ENCODE results near the gene ZBTB17. TPM values are rescaled to one million over a fixed set of nuclear protein-coding genes. Genes with fewer than 3 reads are reported as not detected.

The ZBTB17 gene
- total RNA-seq, 1 donor from 2014 or later = 24.7 TPM

DNA sequence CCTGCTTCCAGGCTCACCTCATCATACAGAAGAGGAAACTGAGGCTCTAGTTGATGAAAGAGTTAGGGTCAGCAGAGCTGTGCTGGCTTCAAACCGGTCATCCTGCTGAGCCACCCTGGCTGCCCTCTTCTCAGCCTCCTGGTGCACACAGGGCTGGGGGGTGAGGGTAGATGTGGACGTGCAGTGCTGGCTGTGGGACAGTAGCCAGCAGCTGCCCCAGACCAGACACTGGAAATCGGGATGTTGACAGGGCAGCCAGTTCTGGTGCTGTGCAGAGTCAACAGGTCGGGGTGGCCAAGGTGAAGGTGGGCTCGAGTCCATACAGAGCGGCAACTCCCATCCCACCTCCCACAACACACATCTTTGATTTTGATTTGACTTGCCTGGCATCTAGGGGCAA lies 44.4 kb upstream of the ZBTB17 start:
- peak overlapping the region; percentile 97 for H3K27ac ChIP-seq (replicated peaks)
- H3K4me1 ChIP-seq = peaks cover 59% of the 10 kb centered on the region
- H3K4me3 ChIP-seq = peak overlapping the region; percentile 2
- DNase-seq = peak; percentile 48
- peaks cover 10% of the 10 kb centered on the region for H3K36me3 ChIP-seq
- intact Hi-C loops (cut with micrococcal nuclease) = no loop called here
- TF ChIP-seq, protein P1, sequence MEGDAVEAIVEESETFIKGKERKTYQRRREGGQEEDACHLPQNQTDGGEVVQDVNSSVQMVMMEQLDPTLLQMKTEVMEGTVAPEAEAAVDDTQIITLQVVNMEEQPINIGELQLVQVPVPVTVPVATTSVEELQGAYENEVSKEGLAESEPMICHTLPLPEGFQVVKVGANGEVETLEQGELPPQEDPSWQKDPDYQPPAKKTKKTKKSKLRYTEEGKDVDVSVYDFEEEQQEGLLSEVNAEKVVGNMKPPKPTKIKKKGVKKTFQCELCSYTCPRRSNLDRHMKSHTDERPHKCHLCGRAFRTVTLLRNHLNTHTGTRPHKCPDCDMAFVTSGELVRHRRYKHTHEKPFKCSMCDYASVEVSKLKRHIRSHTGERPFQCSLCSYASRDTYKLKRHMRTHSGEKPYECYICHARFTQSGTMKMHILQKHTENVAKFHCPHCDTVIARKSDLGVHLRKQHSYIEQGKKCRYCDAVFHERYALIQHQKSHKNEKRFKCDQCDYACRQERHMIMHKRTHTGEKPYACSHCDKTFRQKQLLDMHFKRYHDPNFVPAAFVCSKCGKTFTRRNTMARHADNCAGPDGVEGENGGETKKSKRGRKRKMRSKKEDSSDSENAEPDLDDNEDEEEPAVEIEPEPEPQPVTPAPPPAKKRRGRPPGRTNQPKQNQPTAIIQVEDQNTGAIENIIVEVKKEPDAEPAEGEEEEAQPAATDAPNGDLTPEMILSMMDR (IDR thresholded peaks at IDR 0.05; ENCODE audit: borderline replicate concordance) = no peak
- no peaks in the 10 kb centered on the region for H3K27me3 ChIP-seq (ENCODE audit: low read depth)
- H3K9me3 ChIP-seq (replicated peaks) = no peaks in the 10 kb centered on the region

DNA sequence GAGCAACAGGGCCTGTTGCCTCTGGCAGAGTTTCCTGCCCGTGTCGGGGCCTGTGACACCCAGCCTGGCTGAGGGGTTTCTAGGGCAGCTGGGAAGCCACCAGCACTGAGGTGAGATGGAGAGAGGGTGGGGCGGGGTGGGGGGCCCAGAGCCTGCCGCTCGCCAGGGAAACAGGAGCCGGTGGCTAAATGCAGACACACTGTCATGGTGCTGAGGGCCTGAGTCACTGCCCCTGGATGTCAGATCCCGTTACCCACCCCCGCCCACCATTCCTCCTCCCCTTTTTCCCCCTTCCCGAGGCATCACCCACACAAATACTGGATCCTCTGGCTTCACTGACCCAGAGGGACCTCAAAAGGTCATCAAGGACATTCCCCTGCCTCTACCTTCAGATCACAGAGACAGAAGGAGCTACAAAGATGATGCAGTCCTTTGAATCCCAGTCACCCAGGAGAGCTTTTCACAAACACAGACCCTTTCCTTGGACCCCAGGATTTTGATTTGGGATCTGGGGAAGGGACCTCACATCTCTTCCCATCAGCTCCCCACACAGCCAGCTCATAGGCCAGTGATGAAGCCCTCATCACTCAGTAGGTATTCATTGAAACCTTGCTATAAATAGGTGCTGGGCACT lies 43.9 kb upstream of the ZBTB17 start:
- DNase-seq = peak; percentile 74
- Histone ChIP-seq H3K9me3 (replicated peaks) (no peaks in the 10 kb centered on the region), H3K36me3 (peaks cover 10% of the 10 kb centered on the region), H3K4me1 (peaks cover 64% of the 10 kb centered on the region), H3K4me3 (peak overlapping the region; percentile 74), H3K27me3 (ENCODE audit: low read depth) (no peaks in the 10 kb centered on the region), H3K27ac (replicated peaks) (peak overlapping the region; percentile 97)
- intact Hi-C loops (cut with micrococcal nuclease) = no loop called here
- TF ChIP-seq, protein P1 (IDR thresholded peaks at IDR 0.05; ENCODE audit: borderline replicate concordance) = no peak

DNA sequence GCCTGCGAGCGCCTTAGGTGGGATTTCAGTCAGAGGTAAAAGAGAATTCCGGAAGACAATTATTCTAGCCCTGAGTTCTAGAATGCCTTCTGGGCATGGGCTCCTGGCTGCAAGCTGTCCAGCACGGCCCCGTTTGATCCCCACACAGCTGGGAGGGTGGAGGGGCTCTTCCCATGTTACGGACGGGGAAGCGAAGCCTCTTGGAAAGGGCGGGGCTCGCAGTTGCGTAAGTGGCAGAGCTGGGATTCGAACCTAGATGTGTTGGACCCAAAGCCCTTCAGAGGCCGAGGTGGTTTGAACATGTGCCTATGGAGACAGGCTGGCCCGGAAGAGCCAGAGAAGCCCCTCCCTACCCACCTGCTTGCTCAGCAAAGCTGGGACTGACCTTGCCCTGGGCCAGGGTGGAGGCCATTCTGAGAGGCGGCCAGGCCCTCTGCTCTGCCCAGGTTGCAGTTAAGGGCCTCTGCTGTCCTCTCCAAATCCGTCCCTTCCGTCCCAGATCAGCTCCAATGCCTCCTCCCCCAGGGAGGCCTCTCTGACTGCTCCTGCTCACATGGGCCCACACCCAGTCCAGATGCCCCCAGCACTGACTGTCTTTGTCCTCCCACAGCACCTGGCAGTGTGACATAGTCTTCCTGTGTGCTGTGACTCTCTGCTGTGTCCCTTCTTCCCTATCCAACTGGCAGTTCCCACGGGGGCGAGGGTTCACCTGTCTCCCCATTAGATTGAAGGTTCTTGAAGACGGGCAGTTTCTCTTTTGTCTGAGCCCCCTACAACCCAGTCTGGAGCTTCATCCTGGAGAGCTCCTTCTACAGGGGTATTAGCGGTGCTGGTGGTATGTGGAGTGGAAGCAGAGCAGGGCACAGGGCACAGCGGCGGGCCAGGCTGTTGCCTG lies 43.1 kb upstream of the ZBTB17 start:
- Histone ChIP-seq H3K27me3 (ENCODE audit: low read depth) (no peaks in the 10 kb centered on the region), H3K4me3 (peak overlapping the region; percentile 74), H3K9me3 (replicated peaks) (no peaks in the 10 kb centered on the region), H3K4me1 (peaks cover 72% of the 10 kb centered on the region), H3K36me3 (peaks cover 10% of the 10 kb centered on the region), H3K27ac (replicated peaks) (peak overlapping the region; percentile 97)
- TF ChIP-seq, protein P1 (IDR thresholded peaks at IDR 0.05; ENCODE audit: borderline replicate concordance) = no peak
- intact Hi-C loops (cut with micrococcal nuclease) = no loop called here
- DNase-seq = peak; percentile 33

DNA sequence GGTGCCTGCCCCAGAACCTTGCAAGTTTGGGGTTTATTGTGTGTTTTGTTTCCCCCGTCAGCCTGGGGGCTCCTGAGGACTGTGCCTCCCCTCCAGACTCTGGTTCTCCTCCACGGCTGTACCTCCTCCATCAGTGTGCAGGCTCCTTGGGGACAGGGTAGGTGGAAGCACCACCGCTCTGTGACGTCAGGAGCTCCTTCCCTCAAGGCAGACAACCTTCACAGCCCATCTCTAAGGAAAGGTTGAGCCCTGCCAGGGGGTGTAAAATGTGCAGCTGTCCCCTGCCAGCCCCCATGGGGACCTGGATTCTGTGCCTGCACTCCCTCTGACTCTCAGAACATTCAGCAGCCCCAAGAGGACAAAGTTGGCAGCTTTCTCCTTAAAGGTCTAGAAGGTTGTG lies 42.4 kb upstream of the ZBTB17 start:
- Histone ChIP-seq H3K27ac (replicated peaks) (peak overlapping the region; percentile 97), H3K27me3 (ENCODE audit: low read depth) (no peaks in the 10 kb centered on the region), H3K9me3 (replicated peaks) (no peaks in the 10 kb centered on the region), H3K4me3 (peak overlapping the region; percentile 74), H3K36me3 (peaks cover 10% of the 10 kb centered on the region), H3K4me1 (peaks cover 79% of the 10 kb centered on the region)
- TF ChIP-seq, protein P1 (IDR thresholded peaks at IDR 0.05; ENCODE audit: borderline replicate concordance) = no peak
- intact Hi-C loops (cut with micrococcal nuclease) = no loop called here
- peak; percentile 31 for DNase-seq

DNA sequence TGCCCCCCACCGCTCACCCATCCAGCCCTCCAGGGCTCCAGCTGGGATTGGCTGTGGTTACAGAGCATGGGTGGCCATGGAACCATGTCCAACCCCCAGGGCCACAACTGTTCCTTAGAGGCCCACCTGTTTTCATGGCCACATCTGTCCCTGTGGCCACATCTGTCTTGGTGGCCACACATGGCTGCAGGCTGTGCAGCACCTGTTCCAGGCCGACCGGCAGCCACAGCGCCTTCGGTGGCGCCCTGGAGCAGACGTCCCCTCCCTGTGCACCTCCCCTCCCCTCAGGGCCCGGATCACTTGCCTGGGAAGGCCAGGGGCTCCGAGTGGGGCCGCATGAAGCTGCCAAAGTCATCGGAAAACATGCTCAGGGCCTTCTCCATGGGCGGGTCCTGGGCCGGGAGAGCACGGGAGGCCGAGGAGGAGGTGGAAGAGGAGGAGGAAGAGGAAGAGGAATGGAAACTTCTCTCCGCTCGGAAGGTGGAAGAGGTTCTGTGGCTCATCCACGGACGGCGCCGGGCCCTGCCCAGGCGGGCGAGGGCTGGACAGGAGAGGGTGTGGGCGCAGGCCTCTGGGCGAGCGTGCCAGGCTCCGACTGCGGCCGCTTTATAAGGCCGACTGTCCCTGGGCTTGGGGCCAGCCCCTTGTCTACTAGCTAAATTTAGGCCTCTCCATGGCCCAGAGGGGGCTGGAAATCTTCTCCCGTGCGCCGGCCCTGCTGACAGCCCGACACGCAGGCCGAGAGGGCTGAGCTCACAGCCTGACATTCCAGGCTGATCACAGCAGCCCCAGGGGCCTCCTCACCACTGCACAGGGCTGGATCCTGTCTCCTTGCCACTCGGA lies 41.8 kb upstream of the ZBTB17 start, which contains the start of gene HSPB7:
Gene HSPB7 (minus strand): TSS at position 583 of the 843 bp plus-strand sequence. CDS start 80 bp downstream, at position 503.
- Histone ChIP-seq H3K4me1 (peaks cover 85% of the 10 kb centered on the region), H3K36me3 (peaks cover 10% of the 10 kb centered on the region), H3K9me3 (replicated peaks) (no peaks in the 10 kb centered on the region), H3K4me3 (peak within 1 kb of the TSS; percentile 74), H3K27me3 (ENCODE audit: low read depth) (no peaks in the 10 kb centered on the region), H3K27ac (replicated peaks) (peak within 1 kb of the TSS; percentile 97)
- intact Hi-C loops (cut with micrococcal nuclease) = no loop called here
- DNase-seq = peak; percentile 90
- TF ChIP-seq, protein P1 (IDR thresholded peaks at IDR 0.05; ENCODE audit: borderline replicate concordance) = no peak
